Measurements from ENCODE around the gene HSPB1. TPM values are rescaled to one million over a fixed set of nuclear protein-coding genes. Genes with fewer than 3 reads are reported as not detected.
"Not testable (repeated sequence)": the region's sequence is repeated elsewhere in the genome, so short reads cannot be mapped to it uniquely, and the experiment has no call there.

Gene HSPB1
- total and polyA plus RNA-seq, 2 experiments from 2014 or later: 186 to 1,525 TPM

DNA sequence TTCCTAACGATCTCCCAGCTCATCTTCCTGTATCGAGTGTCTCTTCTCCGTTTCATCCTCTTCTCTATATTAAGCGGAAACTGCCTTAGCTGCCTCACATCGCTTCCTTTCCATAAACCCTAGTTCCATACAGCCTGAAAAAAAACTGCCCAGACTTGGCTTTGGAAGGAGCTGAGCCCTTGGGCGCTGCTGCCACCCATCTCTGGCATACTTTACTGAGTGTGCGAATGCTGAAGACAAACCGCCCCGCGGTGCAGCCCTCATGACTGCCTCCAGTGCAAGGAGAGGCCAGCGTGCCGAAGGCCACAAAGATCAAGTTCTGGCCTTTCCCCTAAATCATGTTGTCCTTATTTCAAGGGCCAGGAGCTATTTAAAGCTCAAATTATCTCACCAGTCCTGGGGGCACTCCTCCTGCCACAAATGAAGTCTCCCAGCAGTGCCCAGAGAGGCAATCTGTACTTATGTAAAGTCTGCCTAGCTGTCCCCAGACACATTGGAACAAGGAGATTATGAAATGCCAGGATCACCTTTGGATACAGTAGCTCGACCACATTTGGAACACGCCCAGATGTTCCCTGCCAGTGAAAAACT, 31.1 kb downstream of the HSPB1 start:
- Histone ChIP-seq H3K4me3 (no peak overlapping the region), H3K79me2 (peaks cover 99% of the 10 kb centered on the region), H4K20me1 (ENCODE audit: insufficient read depth, poor library complexity, severe bottlenecking) (peaks cover 93% of the 10 kb centered on the region), H3K4me1 (ENCODE audit: insufficient read depth) (no peaks in the 10 kb centered on the region), H2AFZ (no peak overlapping the region), H3K9me3 (ENCODE audit: low read depth) (no peaks in the 10 kb centered on the region), H3K27me3 (no peaks in the 10 kb centered on the region), H3K27ac (no peak overlapping the region), H3K36me3 (replicated peaks; ENCODE audit: insufficient read depth, low read depth) (no peaks in the 10 kb centered on the region), H3K4me2 (no peak overlapping the region), H3K9me2 (replicated peaks; ENCODE audit: insufficient read depth) (no peaks in the 10 kb centered on the region)
- no peak for DNase-seq (ENCODE audit: low spot score)
- no peak for TF ChIP-seq EZH2phosphoT487 (IDR thresholded peaks at IDR 0.05; ENCODE audit: low read depth, severe bottlenecking, unreplicated experiment)
- 94% methylated on average over 14 of the region's 14 CpGs for WGBS (ENCODE audit: low lambda C conversion rate, missing lambda C conversion rate)

DNA sequence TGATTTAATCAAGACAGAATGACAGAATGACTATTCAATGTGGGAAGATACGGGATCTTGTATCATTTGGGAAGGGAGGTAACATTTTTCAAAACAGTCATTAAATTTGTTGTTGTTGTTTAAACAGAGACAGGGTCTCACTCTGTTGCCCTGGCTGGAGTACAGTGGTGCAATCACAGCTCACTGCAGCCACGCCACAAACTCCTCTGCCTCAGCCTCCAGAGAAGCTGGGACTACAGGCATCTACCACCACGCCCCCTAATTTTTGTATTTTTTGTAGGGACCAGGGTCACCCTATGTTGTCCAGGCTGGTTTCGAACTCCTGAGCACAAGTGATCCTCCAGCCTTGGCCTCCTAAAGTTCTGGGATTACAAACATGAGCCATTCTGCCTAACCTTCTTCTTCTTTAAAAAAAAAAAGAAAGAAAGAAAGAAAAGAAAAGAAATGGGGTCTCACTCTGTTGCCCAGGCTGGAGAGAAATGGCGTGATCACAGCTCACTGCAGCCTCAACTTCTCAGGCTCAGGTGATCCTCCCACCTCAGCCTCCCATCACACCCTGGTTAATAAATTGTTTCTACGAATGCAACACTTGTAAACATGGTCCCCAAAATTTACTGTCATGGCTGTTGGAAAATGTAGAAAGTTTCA, 32.0 kb downstream of the HSPB1 start:
- no peaks in the 10 kb centered on the region for H3K4me1 ChIP-seq (ENCODE audit: insufficient read depth)
- WGBS (ENCODE audit: low lambda C conversion rate, missing lambda C conversion rate): 97% methylated on average over 6 of the region's 6 CpGs
- H3K27ac ChIP-seq: no peak overlapping the region
- peaks cover 99% of the 10 kb centered on the region for H3K79me2 ChIP-seq
- no peaks in the 10 kb centered on the region for H3K27me3 ChIP-seq
- DNase-seq (ENCODE audit: low spot score): no peak
- H2AFZ ChIP-seq: no peak overlapping the region
- no peak overlapping the region for H3K4me2 ChIP-seq
- no peak overlapping the region for H3K4me3 ChIP-seq
- H3K36me3 ChIP-seq (replicated peaks; ENCODE audit: insufficient read depth, low read depth): no peaks in the 10 kb centered on the region
- H3K9me3 ChIP-seq (ENCODE audit: low read depth): no peaks in the 10 kb centered on the region
- H3K9me2 ChIP-seq (replicated peaks; ENCODE audit: insufficient read depth): no peaks in the 10 kb centered on the region
- TF ChIP-seq EZH2phosphoT487 (IDR thresholded peaks at IDR 0.05; ENCODE audit: low read depth, severe bottlenecking, unreplicated experiment) (no peak), EZH2 (IDR thresholded peaks at IDR 0.05; ENCODE audit: borderline replicate concordance) (no peak)
- TF ChIP-seq, protein P1, sequence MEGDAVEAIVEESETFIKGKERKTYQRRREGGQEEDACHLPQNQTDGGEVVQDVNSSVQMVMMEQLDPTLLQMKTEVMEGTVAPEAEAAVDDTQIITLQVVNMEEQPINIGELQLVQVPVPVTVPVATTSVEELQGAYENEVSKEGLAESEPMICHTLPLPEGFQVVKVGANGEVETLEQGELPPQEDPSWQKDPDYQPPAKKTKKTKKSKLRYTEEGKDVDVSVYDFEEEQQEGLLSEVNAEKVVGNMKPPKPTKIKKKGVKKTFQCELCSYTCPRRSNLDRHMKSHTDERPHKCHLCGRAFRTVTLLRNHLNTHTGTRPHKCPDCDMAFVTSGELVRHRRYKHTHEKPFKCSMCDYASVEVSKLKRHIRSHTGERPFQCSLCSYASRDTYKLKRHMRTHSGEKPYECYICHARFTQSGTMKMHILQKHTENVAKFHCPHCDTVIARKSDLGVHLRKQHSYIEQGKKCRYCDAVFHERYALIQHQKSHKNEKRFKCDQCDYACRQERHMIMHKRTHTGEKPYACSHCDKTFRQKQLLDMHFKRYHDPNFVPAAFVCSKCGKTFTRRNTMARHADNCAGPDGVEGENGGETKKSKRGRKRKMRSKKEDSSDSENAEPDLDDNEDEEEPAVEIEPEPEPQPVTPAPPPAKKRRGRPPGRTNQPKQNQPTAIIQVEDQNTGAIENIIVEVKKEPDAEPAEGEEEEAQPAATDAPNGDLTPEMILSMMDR (IDR thresholded peaks at IDR 0.05; ENCODE audit: poor library complexity): no peak
- peaks cover 96% of the 10 kb centered on the region for H4K20me1 ChIP-seq (ENCODE audit: insufficient read depth, poor library complexity, severe bottlenecking)

DNA sequence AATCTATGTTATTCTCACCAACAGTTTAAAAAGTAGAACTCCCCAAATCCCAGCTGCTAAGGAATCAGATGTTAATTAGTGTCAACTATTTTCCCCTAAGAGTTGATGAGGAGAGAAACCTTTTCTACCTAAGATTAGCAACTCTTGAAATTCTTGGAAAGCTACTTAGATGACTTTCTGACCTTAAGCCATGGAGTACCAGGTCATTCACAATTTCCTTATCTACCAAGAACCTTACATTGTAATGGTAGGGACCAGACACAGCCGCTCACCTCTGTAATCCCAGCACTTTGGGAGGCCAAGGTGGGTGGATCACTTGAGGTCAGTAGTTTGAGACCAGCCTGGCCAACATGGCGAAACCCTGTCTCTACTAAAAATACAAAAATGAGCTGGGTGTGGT, 32.9 kb downstream of the HSPB1 start:
- DNase-seq (ENCODE audit: low spot score); H3K9me2 ChIP-seq (replicated peaks; ENCODE audit: insufficient read depth); H3K9me3 ChIP-seq (ENCODE audit: low read depth); H3K36me3 ChIP-seq (replicated peaks; ENCODE audit: insufficient read depth, low read depth); H3K27me3 ChIP-seq; H3K27ac ChIP-seq; H3K4me2 ChIP-seq; H2AFZ ChIP-seq; H3K4me1 ChIP-seq (ENCODE audit: insufficient read depth); H3K4me3 ChIP-seq: not testable (repeated sequence)
- peaks cover 99% of the 10 kb centered on the region for H3K79me2 ChIP-seq
- peaks cover 98% of the 10 kb centered on the region for H4K20me1 ChIP-seq (ENCODE audit: insufficient read depth, poor library complexity, severe bottlenecking)
- 98% methylated on average over 2 of the region's 2 CpGs for WGBS (ENCODE audit: low lambda C conversion rate, missing lambda C conversion rate)

DNA sequence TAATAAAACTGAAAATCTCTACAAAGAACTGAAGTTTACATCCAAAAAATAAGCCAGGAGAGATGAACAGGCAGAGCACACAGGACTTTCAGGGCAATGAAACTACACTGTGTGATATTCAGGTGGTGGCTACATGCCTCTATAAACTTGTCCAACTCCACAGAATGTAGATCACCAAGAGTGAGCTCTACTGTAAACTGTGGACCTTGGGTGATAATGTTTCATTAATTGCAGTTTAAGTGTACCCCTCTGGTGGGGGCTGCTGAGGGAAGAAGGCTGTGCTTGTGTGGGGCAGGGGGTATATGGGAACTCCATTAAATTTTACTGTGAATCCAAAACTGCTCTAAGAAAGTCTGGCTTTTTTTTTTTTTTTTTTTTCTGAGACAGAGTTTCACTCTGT, 33.6 kb downstream of the HSPB1 start:
- Histone ChIP-seq H3K4me1 (ENCODE audit: insufficient read depth) (no peaks in the 10 kb centered on the region), H3K4me3 (no peak overlapping the region), H2AFZ (no peak overlapping the region), H3K36me3 (replicated peaks; ENCODE audit: insufficient read depth, low read depth) (no peaks in the 10 kb centered on the region), H3K27me3 (no peaks in the 10 kb centered on the region), H3K27ac (no peak overlapping the region), H3K79me2 (peaks cover 99% of the 10 kb centered on the region), H3K4me2 (no peak overlapping the region), H3K9me3 (ENCODE audit: low read depth) (no peaks in the 10 kb centered on the region), H4K20me1 (ENCODE audit: insufficient read depth, poor library complexity, severe bottlenecking) (peaks cover 98% of the 10 kb centered on the region), H3K9me2 (replicated peaks; ENCODE audit: insufficient read depth) (no peaks in the 10 kb centered on the region)
- TF ChIP-seq EZH2phosphoT487 (IDR thresholded peaks at IDR 0.05; ENCODE audit: low read depth, severe bottlenecking, unreplicated experiment) (no peak), EZH2 (IDR thresholded peaks at IDR 0.05; ENCODE audit: borderline replicate concordance) (no peak)
- TF ChIP-seq, protein P1 (IDR thresholded peaks at IDR 0.05; ENCODE audit: poor library complexity): no peak
- DNase-seq (ENCODE audit: low spot score): no peak

Measured in hepatocyte (in vitro differentiated cells).